ENCODE results near the gene OR4K5.
"Not testable (repeated sequence)": the region's sequence is repeated elsewhere in the genome, so short reads cannot be mapped to it uniquely, and the experiment has no call there.

OR4K5 gene

GRCh38 chr14:19941668-19942067 lies 21.3 kb downstream of the OR4K5 start:
- Histone ChIP-seq H3K36me3 (ENCODE audit: insufficient read depth, low read length) (no peaks in the 10 kb centered on the region), H2AFZ (ENCODE audit: low read depth, low read length) (no peak overlapping the region), H3K4me1 (ENCODE audit: insufficient read depth, low read length) (no peaks in the 10 kb centered on the region), H3K9me3 (ENCODE audit: low read length) (no peaks in the 10 kb centered on the region), H3K4me3 (ENCODE audit: low read length) (no peak overlapping the region), H3K27me3 (ENCODE audit: insufficient read depth, low read length) (no peaks in the 10 kb centered on the region)

- H3K9me3 ChIP-seq (ENCODE audit: low read length), result no peaks in the 10 kb centered on the region
- H2AFZ ChIP-seq (ENCODE audit: low read depth, low read length), result peak overlapping the region; percentile 5
- no peaks in the 10 kb centered on the region for H3K36me3 ChIP-seq (ENCODE audit: insufficient read depth, low read length)
- no peak overlapping the region for H3K4me3 ChIP-seq (ENCODE audit: low read length)
- peaks cover 4% of the 10 kb centered on the region for H3K27me3 ChIP-seq (ENCODE audit: insufficient read depth, low read length)
- no peaks in the 10 kb centered on the region for H3K4me1 ChIP-seq (ENCODE audit: insufficient read depth, low read length)
Measured at GRCh38 chr14:19947413-19948090, 27.1 kb downstream of the OR4K5 start.

- Histone ChIP-seq H3K4me3 (ENCODE audit: low read length) (no peak overlapping the region), H3K9me3 (ENCODE audit: low read length) (no peaks in the 10 kb centered on the region), H3K36me3 (ENCODE audit: insufficient read depth, low read length) (no peaks in the 10 kb centered on the region), H3K27me3 (ENCODE audit: insufficient read depth, low read length) (peaks cover 4% of the 10 kb centered on the region), H3K4me1 (ENCODE audit: insufficient read depth, low read length) (no peaks in the 10 kb centered on the region), H2AFZ (ENCODE audit: low read depth, low read length) (no peak overlapping the region)
Measured at GRCh38 chr14:19949218-19949617, 28.8 kb downstream of the OR4K5 start.

- H3K4me3 ChIP-seq (ENCODE audit: low read length); H3K4me1 ChIP-seq (ENCODE audit: insufficient read depth, low read length); H3K9me3 ChIP-seq (ENCODE audit: low read length); H2AFZ ChIP-seq (ENCODE audit: low read depth, low read length); H3K36me3 ChIP-seq (ENCODE audit: insufficient read depth, low read length); H3K27me3 ChIP-seq (ENCODE audit: insufficient read depth, low read length): not testable (repeated sequence)
Measured at GRCh38 chr14:19969735-19970134, 49.3 kb downstream of the OR4K5 start.

All from neuron (in vitro differentiated cells).